ENCODE measurements around the gene HSPB1. TPM values are rescaled to one million over a fixed set of nuclear protein-coding genes. Genes with fewer than 3 reads are reported as not detected.

The HSPB1 gene
- total RNA-seq = 10 to 100 TPM; 14.4 to 15.9 (median 14.7) TPM
- 14.7 TPM for total RNA-seq (2013)

- peak within 1 kb of the TSS; percentile 88 for H3K4me3 Mint-ChIP-seq
- no peaks in the 10 kb centered on the region for H3K36me3 Mint-ChIP-seq
These were observed at the start of gene HSPB1 for GRCh38 chr7:76302347-76303201. HSPB1 (plus strand) TSS chr7:76302673; CDS start chr7:76302713, 40 bp downstream.

GRCh38 chr7:76254781-76255180 lies 47.7 kb upstream of the HSPB1 start:
- Histone ChIP-seq H3K9me3 (ENCODE audit: control insufficient read depth, insufficient read depth, low read length) (no peaks in the 10 kb centered on the region), H3K27me3 (ENCODE audit: control insufficient read depth, insufficient read depth, low read length) (peaks cover 7% of the 10 kb centered on the region), H3K4me3 (ENCODE audit: low read length) (no peak overlapping the region), H3K27ac (ENCODE audit: low read length) (no peak overlapping the region), H3K36me3 (ENCODE audit: control insufficient read depth, insufficient read depth, low read length) (no peaks in the 10 kb centered on the region), H3K4me1 (ENCODE audit: control insufficient read depth, insufficient read depth, low read length) (peaks cover 4% of the 10 kb centered on the region)
- no peak for DNase-seq
- no peaks in the 10 kb centered on the region for H3K9me3 Mint-ChIP-seq
- H3K4me1 Mint-ChIP-seq = no peaks in the 10 kb centered on the region
- 80% methylated on average over 3 of the region's 4 CpGs for WGBS (ENCODE audit: insufficient coverage)
- no peaks in the 10 kb centered on the region for H3K36me3 Mint-ChIP-seq
- H3K4me3 Mint-ChIP-seq = no peak overlapping the region
- intact Hi-C loops (cut with micrococcal nuclease) = no loop called here
- no peak for TF ChIP-seq CTCF (IDR thresholded peaks at IDR 0.05)
- peaks cover 7 to 26% of the 10 kb centered on the region in 2 donors for H3K27me3 Mint-ChIP-seq (ENCODE audit: low read depth in 2 of 2)
- H3K27ac Mint-ChIP-seq = no peak overlapping the region
- no peak for ATAC-seq

More at GRCh38 chr7:76302347-76303201, at the start of gene HSPB1:
- ATAC-seq (peak; percentile 74 to 82 (median 81)), DNase-seq (peak; percentile 43 to 80)
- under 1% methylated on average over 75 of the region's 75 CpGs for WGBS (ENCODE audit: insufficient coverage)
- H3K27ac Mint-ChIP-seq = peak within 1 kb of the TSS; percentile 65 to 80
- no peaks in the 10 kb centered on the region for H3K27me3 ChIP-seq (ENCODE audit: control insufficient read depth, insufficient read depth, low read length)
- peak within 1 kb of the TSS; percentile 72 for H3K4me3 ChIP-seq (ENCODE audit: low read length)
- H3K9me3 ChIP-seq (ENCODE audit: control insufficient read depth, insufficient read depth, low read length) = no peaks in the 10 kb centered on the region
- no peaks in the 10 kb centered on the region for H3K36me3 ChIP-seq (ENCODE audit: control insufficient read depth, insufficient read depth, low read length)
- peak within 1 kb of the TSS; percentile 28 for H3K27ac ChIP-seq (ENCODE audit: low read length)
- intact Hi-C loops (cut with micrococcal nuclease) = loop anchor here (1.0 kb wide), 1 partner anchor 12 kb away; no protein-coding TSS in a partner anchor
- H3K4me1 ChIP-seq (ENCODE audit: control insufficient read depth, insufficient read depth, low read length) = peaks cover 25% of the 10 kb centered on the region
- H3K27me3 Mint-ChIP-seq (ENCODE audit: low read depth in 2 of 2) = peaks cover 0 to 2% of the 10 kb centered on the region in 2 donors
- H3K4me1 Mint-ChIP-seq = peaks cover 5 to 21% of the 10 kb centered on the region in 2 donors
- no peak for TF ChIP-seq CTCF (IDR thresholded peaks at IDR 0.05)
- H3K9me3 Mint-ChIP-seq = no peaks in the 10 kb centered on the region

- peaks cover 7% of the 10 kb centered on the region for H3K27me3 ChIP-seq (ENCODE audit: control insufficient read depth, insufficient read depth, low read length)
- Mint-ChIP-seq H3K9me3 (no peaks in the 10 kb centered on the region), H3K4me1 (no peaks in the 10 kb centered on the region), H3K27me3 (ENCODE audit: low read depth in 2 of 2) (peaks cover 7 to 29% of the 10 kb centered on the region in 2 donors), H3K27ac (no peak overlapping the region), H3K4me3 (peak overlapping the region; percentile 32), H3K36me3 (no peaks in the 10 kb centered on the region)
- no peak for ATAC-seq
- H3K4me3 ChIP-seq (ENCODE audit: low read length) = no peak overlapping the region
- H3K36me3 ChIP-seq (ENCODE audit: control insufficient read depth, insufficient read depth, low read length) = no peaks in the 10 kb centered on the region
- no peak overlapping the region for H3K27ac ChIP-seq (ENCODE audit: low read length)
- intact Hi-C loops (cut with micrococcal nuclease) = no loop called here
- no peaks in the 10 kb centered on the region for H3K9me3 ChIP-seq (ENCODE audit: control insufficient read depth, insufficient read depth, low read length)
- peaks cover 5% of the 10 kb centered on the region for H3K4me1 ChIP-seq (ENCODE audit: control insufficient read depth, insufficient read depth, low read length)
- no peak for DNase-seq
- 55% methylated on average over 8 of the region's 8 CpGs for WGBS (ENCODE audit: insufficient coverage)
- TF ChIP-seq CTCF (IDR thresholded peaks at IDR 0.05) = no peak
These were observed 44.5 kb upstream of the HSPB1 start for GRCh38 chr7:76257973-76258372.
